NCI-H1417 treated with DMSO at 0.1 percent for 48 hours (cell line): ENCODE measurements around the gene LUZP4.
"Not testable (repeated sequence)": the region's sequence is repeated elsewhere in the genome, so short reads cannot be mapped to it uniquely, and the experiment has no call there.

Experiments used
- DNase-seq: peaks from one replicate; lab custom pipeline; 2025; lab: John Stamatoyannopoulos, UW

Gene LUZP4

DNA sequence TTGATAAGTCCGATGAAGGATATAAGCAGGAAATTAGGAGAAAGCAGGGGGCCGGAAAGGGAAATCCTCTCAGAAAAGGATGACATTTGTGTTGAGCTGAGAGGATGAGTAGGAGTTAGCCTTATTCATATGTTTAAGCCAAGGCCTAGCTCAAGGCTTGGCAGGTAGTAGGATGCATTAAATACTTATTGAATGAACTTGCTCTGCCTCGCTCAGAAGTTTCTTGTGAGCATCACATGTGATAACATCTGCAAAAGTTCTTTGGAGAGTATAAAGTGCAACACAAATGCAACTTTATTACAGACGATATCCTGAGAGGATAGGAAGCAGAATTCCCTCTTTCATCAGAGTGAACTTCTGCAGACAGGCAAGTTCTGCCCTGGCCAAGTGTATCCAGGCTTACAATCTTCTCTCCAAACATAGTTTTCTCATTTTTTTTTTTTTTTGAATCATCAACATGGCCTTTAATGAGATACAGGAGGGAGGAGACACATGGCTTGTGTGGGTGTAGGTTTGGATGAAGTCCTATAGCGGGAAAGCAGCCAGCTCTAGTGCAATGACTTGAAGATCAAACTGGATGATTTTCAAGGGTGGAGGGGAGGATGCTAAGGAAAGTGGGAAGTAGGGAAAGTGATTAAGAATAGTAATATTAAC is 48.1 kb downstream of the LUZP4 start:
- no peak for DNase-seq

DNA sequence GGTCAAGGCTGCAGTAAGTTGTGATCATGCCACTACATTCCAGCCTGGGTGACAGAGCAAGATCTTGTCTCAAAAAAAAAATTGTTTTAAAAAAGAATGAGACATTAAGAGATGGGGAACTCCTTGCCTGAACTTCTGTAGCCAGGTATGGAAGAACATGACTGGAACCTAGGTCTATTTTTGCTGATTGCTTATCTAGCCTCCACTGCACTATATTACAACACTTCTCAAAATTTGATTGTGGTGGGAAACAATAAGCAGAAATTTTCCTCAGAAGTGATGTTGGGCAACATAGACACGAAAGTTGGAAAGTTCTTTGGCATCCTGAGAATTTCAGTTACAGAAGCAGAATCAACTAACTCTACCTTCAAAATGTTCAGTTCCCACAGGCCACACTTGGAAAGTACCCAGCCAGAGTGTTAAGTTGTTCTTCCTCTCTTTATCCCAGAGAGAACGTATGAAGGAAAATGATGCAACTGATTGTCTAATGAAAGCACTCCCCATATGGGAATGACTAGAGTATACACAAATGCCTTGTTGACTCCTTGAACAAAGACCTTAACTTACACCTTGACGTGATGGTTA is 50.0 kb downstream of the LUZP4 start:
- DNase-seq: no peak

DNA sequence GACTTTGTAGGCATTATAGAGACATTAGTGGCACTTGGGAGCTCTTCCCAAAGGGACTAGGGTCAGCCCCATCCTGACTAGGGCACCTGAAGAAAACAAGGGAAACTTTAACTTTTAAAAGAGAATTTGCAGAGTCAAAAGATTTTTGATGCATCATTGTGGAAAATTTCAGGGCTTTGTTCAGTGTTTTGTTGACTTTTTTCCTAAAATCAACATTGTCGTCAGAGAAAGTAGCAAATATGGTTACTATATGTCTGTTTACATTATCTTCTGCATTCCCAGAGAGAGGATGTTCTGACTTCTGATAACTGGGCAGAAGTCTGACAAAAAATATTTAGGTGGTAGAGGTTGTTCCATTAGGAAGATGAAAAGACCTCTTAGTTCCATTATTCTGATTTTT is 51.9 kb downstream of the LUZP4 start:
- DNase-seq: no peak

DNA sequence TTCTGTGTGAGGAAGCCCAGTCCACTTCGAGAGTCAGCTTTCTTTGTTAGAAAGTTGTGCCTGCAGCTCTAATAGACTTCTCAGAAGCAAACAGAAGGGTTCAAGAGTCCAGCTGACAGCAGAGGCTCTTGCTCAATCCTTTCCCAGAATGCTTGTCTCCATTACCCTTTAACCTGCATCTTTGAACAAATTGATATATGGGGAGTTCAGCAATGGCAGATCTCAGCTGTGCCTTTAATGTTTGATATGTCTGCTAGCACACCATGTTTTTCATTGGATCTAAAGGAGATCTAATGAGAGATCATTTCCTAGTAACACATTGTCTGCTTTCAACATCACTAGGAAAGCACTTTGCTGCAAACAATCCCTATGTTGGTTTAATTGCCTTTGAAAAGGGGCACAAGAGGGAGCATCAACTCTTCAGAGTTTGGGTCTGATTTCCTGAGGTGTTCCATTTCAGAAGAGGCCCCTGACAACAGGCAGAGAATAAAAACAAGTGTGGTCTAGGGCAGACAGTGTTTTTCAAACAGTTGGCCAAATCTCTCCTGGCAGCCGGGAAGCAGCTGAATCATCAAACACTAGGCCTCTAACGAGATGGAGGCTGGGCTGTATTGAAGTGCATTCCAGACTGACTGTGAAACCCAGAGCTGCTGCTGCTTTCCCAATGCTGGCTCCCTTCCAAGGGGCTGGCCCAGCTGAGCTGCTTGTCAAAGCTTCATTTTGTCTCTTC is 55.5 kb downstream of the LUZP4 start:
- DNase-seq: peak; percentile 5

DNA sequence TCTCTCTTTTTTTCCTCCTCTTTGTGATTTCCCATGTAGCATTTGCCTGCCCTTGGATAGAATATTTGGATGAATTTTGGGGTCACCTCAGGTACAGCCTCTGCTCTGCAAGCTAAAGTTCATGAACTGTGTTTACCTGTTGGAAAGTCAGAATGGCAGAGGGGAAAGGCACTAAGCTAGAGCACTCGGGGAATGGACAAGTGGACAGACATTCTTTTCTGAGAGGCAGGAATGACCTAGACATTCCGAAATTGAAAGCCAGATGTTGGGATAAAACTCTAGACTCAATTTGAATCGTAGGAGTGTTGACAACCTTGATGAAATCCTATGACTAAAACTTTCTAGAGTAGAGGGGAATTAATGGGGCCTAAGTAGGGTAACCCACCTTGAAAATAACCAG is 56.1 kb downstream of the LUZP4 start:
- DNase-seq: no peak

DNA sequence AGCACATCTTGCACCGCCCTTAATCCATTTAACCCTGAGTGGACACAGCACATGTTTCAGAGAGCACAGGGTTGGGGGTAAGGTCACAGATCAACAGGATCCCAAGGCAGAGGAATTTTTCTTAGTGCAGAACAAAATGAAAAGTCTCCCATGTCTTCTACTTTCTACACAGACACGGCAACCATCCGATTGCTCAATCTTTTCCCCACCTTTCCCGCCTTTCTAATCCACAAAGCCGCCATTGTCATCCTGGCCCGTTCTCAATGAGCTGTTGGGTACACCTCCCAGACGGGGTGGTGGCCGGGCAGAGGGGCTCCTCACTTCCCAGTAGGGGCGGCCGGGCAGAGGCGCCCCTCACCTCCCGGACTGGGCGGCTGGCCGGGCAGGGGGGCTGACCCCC is 57.2 kb downstream of the LUZP4 start:
- not testable (repeated sequence) for DNase-seq

DNA sequence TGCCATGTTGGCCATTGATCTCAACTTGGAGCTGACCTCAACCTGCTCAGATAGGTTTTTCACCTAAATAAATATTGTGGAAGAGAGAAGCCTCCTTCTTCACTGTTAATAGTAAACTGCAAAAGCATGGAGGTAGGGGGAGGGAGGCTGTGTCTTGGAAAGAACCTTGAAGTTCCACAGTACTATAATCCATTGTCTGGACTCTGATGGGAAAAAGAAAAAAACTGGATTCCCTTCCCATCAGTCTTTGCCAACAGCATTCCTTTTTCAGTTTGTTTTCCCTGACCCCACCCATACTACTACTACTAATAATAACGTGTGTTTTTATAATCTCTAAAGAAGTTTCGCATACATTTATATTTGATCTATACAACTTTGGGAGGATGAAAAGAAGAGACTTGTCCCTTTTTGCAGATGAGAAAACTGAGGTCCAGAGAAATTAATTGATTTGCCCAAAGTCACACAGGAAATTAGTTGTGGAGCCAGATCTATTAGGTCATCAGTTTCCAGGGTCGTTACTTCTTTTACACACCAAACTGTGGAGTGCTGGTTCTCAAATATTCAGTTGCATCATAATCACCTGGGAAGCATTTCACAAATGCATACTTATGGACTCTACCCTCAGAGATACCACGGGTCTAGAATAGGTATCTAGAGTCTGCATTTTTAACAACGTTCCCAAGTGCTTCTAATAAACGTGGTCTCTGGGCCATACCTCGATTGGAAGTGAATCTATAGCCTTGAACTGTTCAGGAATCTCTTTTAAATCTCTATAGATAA is 59.1 kb downstream of the LUZP4 start:
- DNase-seq: no peak

DNA sequence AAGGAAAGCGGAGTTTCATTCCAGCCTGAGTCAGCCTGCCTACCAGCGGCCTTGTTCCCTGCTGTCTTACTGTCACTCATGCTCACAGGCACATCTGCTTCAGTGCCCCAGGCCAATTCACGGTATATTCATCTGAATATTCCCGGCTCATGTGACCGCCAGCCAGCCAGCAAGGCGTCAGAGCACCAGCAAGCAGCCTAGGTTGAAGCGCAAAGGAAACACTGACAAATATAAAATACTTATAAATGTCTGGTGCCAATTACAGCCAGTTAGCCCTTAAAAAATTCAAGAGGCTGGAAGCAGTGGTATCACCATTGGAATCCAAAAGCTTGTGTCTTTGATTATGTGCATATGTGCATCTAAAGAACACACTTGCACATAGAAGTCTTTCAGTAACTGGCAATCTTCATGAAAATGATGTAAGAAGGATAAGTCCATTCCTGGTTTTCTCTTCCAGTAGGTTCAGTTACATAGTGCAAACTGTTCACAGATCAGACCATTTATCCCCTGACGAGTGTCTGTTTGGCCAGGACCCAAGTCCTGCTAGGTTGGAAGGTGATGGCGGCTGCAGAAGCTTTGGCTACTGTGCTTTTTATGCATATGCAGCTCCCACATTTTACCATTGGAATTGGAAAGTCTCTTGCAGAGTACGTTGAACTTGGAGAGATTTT is 61.3 kb downstream of the LUZP4 start:
- DNase-seq: no peak

DNA sequence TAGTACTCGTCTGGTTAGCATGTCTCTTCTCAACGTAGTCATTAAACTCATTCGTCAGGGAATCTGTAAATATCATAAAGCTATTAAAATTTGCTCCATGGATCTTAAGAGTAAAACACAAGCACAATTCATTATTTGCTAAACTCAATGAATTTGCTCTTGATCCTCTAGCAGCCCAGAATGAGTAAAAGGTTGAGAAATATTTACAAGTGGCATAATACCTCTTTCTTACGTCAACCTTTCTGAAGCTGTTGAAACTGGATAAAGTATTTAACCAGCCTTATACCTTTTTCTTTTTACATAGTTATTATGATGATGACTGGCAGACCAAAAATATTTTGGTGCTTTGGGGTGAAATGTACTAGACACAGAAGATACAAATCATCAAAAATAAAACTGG is 66.9 kb downstream of the LUZP4 start:
- no peak for DNase-seq
